GM23338 (cell line): Measurements from ENCODE around the gene CHMP3. TPM values are rescaled to one million over a fixed set of nuclear protein-coding genes. Genes with fewer than 3 reads are reported as not detected.

Experiments used
- ATAC-seq: fragments of 200-7000 bp; cut with Tn5 transposase; 3 replicates; pipeline ENCODE4 v1.9.1; 2020
- DNase-seq: peaks from one replicate; pipeline ENCODE4 v3.0.0-alpha.2; 2015; ENCODE audit warnings: low spot score
- H2AFZ ChIP-seq: fragments of 200-600 bp; sonication (generic); 2 replicates; pipeline ENCODE4 v1.8.0; 2016; ENCODE audit warnings: antibody characterized with exemption, mild to moderate bottlenecking, moderate library complexity
- H3F3A ChIP-seq: fragments of 200-600 bp; sonication (generic); replicated peaks from 2 replicates; pipeline ENCODE4 v1.8.0; 2017; ENCODE audit warnings: antibody characterized with exemption, mixed run types, low read depth
- H3K27ac ChIP-seq: fragments of 200-600 bp; sonication (generic); 2 replicates; pipeline ENCODE4 v1.6.1; 2016; ENCODE audit warnings: low read depth
- H3K27me3 ChIP-seq: fragments of 200-600 bp; sonication (generic); 2 replicates; pipeline ENCODE4 v1.8.0; 2016; ENCODE audit warnings: mild to moderate bottlenecking, mixed run types, moderate library complexity; ENCODE audit not compliant: insufficient read depth
- H3K36me3 ChIP-seq: fragments of 200-600 bp; sonication (generic); 2 replicates; pipeline ENCODE4 v1.8.0; 2016; ENCODE audit warnings: mild to moderate bottlenecking; ENCODE audit not compliant: insufficient read depth
- H3K4me1 ChIP-seq: fragments of 200-600 bp; sonication (generic); 2 replicates; pipeline ENCODE4 v1.8.0; 2016; ENCODE audit warnings: mild to moderate bottlenecking, moderate library complexity; ENCODE audit not compliant: insufficient read depth
- H3K4me2 ChIP-seq: fragments of 200-600 bp; sonication (generic); 2 replicates; pipeline ENCODE4 v1.7.1; 2017; ENCODE audit warnings: mixed run types
- H3K4me3 ChIP-seq: fragments of 200-600 bp; sonication (generic); 2 replicates; pipeline ENCODE4 v1.6.1; 2016; ENCODE audit warnings: mixed run types
- H3K79me2 ChIP-seq: fragments of 200-600 bp; sonication (generic); replicated peaks from 2 replicates; pipeline ENCODE4 v1.8.0; 2017; ENCODE audit warnings: mild to moderate bottlenecking; ENCODE audit not compliant: insufficient read depth
- H3K9me2 ChIP-seq: fragments of 200-600 bp; sonication (generic); 2 replicates; pipeline ENCODE4 v1.8.0; 2017; ENCODE audit not compliant: insufficient read depth
- H4K20me1 ChIP-seq: fragments of 200-600 bp; sonication (generic); replicated peaks from 2 replicates; pipeline ENCODE4 v1.8.0; 2017; ENCODE audit warnings: mild to moderate bottlenecking; ENCODE audit not compliant: insufficient read depth
- H3K27ac Mint-ChIP-seq: 2 replicates; pipeline ENCODE4 v1.8.0; 2020; ENCODE audit warnings: inconsistent platforms, mild to moderate bottlenecking, moderate library complexity, mixed read lengths
- H3K27me3 Mint-ChIP-seq: 3 replicates; pipeline ENCODE4 v1.8.0; 2022; ENCODE audit warnings: low read depth, mild to moderate bottlenecking, moderate library complexity, mixed read lengths, inconsistent platforms; ENCODE audit not compliant: insufficient read depth, poor library complexity
- H3K36me3 Mint-ChIP-seq: 3 replicates; pipeline ENCODE4 v1.8.0; 2021; ENCODE audit warnings: low read depth, mild to moderate bottlenecking, inconsistent platforms, moderate library complexity, mixed read lengths
- H3K4me1 Mint-ChIP-seq: 3 replicates; pipeline ENCODE4 v1.8.0; 2020; ENCODE audit warnings: mild to moderate bottlenecking, inconsistent platforms, mixed read lengths
- H3K4me3 Mint-ChIP-seq: 3 replicates; pipeline ENCODE4 v1.8.0; 2021; ENCODE audit warnings: moderate library complexity, mild to moderate bottlenecking, inconsistent platforms, mixed read lengths
- H3K9me3 Mint-ChIP-seq: 3 replicates; pipeline ENCODE4 v1.8.0; 2020; ENCODE audit warnings: moderate library complexity, mild to moderate bottlenecking, inconsistent platforms, mixed read lengths
- CREB1 ChIP-seq: fragments of 250-450 bp; sonication (Bioruptor Pico); IDR thresholded peaks from 2 replicates; pipeline ENCODE4 v1.5.0; 2020; ENCODE audit warnings: low read depth, mild to moderate bottlenecking, moderate library complexity
- ETS1 ChIP-seq: IDR thresholded peaks from 2 replicates; pipeline ENCODE4 v1.6.1; 2016; ENCODE audit warnings: antibody characterized with exemption
- EZH2 ChIP-seq: fragments of 200-600 bp; sonication (generic); IDR thresholded peaks from one replicate; pipeline ENCODE4 v1.8.0; 2017; ENCODE audit warnings: antibody characterized with exemption, mild to moderate bottlenecking, low read depth; ENCODE audit not compliant: unreplicated experiment
- EZH2phosphoT487 ChIP-seq: fragments of 200-600 bp; sonication (generic); IDR thresholded peaks from one replicate; pipeline ENCODE4 v1.8.1; 2018; ENCODE audit warnings: antibody characterized with exemption; ENCODE audit not compliant: unreplicated experiment
- JUNB ChIP-seq: IDR thresholded peaks from one replicate; pipeline ENCODE4 v1.6.1; 2016; ENCODE audit warnings: antibody characterized with exemption; ENCODE audit not compliant: unreplicated experiment
- NANOG ChIP-seq: IDR thresholded peaks from 2 replicates; pipeline ENCODE4 v1.6.1; 2016; ENCODE audit warnings: antibody characterized with exemption, borderline replicate concordance
- POLR2AphosphoS5 ChIP-seq: IDR thresholded peaks from 2 replicates; pipeline ENCODE4 v1.6.1; 2016; ENCODE audit warnings: antibody characterized with exemption, low read depth
- REST ChIP-seq: IDR thresholded peaks from one replicate; pipeline ENCODE4 v1.6.1; 2018; ENCODE audit warnings: antibody characterized with exemption; ENCODE audit not compliant: unreplicated experiment
- STAT1 ChIP-seq: IDR thresholded peaks from one replicate; pipeline ENCODE4 v1.6.1; 2016; ENCODE audit warnings: antibody characterized with exemption; ENCODE audit not compliant: unreplicated experiment
- ZNF114 ChIP-seq: fragments of 250-450 bp; sonication (Bioruptor Pico); IDR thresholded peaks from 2 replicates; pipeline ENCODE4 v1.5.0; 2020; ENCODE audit warnings: mild to moderate bottlenecking, moderate library complexity
- ZNF331 ChIP-seq: fragments of 250-450 bp; sonication (Bioruptor Pico); IDR thresholded peaks from 2 replicates; pipeline ENCODE4 v1.5.0; 2020; ENCODE audit warnings: low read depth, mild to moderate bottlenecking, moderate library complexity
- ZNF462 ChIP-seq: fragments of 250-450 bp; sonication (Bioruptor Pico); IDR thresholded peaks from 2 replicates; pipeline ENCODE4 v1.5.0; 2020; ENCODE audit warnings: mild to moderate bottlenecking, moderate library complexity
- polyA plus RNA-seq: library from polyadenylated mRNA; unstranded; fragments of >200 nt; fragmentation: Nextera tagmentation; extraction: Ambion mirVana; gene quantifications from 2 replicates; pipeline ENCODE4 v1.2.1, GENCODE V29; 2016
- total RNA-seq: library from RNA; depleted of rRNA; stranded (reverse); fragments of >200 nt; shearing (Covaris generic); gene quantifications from 2 replicates; pipeline ENCODE4 v1.2.3, GENCODE V29; 2014
- TF ChIP-seq, protein P1 (sequence below), 2 experiments: fragments of 200-600 bp in 1 of 2; sonication (generic) in 1 of 2; conservative IDR thresholded peaks; 2 replicates each; pipeline versions ENCODE4 v1.5.1 to v1.6.1; 2016 to 2017; ENCODE audit warnings: antibody characterized with exemption in 2 of 2, low read depth in 2 of 2, mild to moderate bottlenecking in 2 of 2, moderate library complexity in 1 of 2

Gene CHMP3
- total and polyA plus RNA-seq, 2 experiments from 2014 or later, result 15.5 to 15.6 TPM

DNA sequence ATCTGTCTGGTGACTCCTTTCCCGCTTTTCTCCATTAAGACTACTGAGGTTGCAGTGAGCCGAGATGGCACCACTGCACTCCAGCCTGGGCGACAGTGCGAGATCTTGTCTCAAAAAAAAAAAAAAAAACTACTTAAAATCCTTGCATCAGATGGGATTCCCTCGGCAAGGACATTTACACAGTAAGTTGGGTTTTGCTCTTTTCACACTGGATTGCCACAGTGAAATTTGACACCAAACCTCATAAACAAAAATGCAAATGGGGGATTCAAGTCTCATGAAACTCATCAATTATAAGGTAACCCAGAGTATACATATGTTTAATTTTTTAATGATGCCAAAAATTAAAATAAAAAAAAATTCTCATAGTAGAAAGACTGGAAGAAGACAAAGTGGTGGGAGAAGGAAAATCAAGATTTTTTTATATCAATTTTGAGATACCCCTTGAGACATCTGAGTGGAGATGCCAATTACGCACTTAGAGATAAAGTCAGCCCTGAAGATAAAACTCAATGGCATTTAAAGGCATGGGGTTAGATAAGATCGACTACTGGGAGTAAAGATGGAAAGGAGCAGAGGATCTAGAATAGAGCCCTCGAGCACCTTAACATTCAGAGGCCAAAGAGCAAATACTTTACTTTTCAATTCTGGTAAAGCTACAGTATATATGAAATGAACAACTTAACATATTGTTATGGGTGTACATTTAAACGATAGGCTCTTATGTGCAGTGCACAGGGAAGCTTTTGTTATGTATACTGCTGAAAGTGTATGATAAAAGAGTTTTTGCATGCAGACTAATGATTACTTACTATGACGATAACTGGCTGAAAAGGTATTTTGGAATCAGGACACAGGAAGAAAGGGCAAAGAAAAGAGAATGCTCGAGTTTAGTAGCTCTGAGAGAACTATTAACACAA is 37.6 kb downstream of the CHMP3 start:
- DNase-seq (no peak), ATAC-seq (no peak)
- Mint-ChIP-seq H3K9me3 (no peaks in the 10 kb centered on the region), H3K36me3 (no peaks in the 10 kb centered on the region; the same call in 2 of the 3 replicates), H3K27me3 (no peaks in the 10 kb centered on the region), H3K4me3 (no peak overlapping the region), H3K4me1 (peaks cover 3% of the 10 kb centered on the region; the same call in 1 of the 3 replicates), H3K27ac (no peak overlapping the region)
- no peaks in the 10 kb centered on the region for H3F3A ChIP-seq
- TF ChIP-seq ZNF114 (CRISPR knock-in tag), result no peak
- no peak for TF ChIP-seq CREB1 (CRISPR knock-in tag)
- no peak for TF ChIP-seq JUNB
- TF ChIP-seq ZNF331 (CRISPR knock-in tag), result no peak
- TF ChIP-seq STAT1, result no peak
- TF ChIP-seq, protein P1, sequence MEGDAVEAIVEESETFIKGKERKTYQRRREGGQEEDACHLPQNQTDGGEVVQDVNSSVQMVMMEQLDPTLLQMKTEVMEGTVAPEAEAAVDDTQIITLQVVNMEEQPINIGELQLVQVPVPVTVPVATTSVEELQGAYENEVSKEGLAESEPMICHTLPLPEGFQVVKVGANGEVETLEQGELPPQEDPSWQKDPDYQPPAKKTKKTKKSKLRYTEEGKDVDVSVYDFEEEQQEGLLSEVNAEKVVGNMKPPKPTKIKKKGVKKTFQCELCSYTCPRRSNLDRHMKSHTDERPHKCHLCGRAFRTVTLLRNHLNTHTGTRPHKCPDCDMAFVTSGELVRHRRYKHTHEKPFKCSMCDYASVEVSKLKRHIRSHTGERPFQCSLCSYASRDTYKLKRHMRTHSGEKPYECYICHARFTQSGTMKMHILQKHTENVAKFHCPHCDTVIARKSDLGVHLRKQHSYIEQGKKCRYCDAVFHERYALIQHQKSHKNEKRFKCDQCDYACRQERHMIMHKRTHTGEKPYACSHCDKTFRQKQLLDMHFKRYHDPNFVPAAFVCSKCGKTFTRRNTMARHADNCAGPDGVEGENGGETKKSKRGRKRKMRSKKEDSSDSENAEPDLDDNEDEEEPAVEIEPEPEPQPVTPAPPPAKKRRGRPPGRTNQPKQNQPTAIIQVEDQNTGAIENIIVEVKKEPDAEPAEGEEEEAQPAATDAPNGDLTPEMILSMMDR (conservative IDR thresholded peaks at IDR 0.05; ENCODE audit: low read depth in 2 of 2), result no peak
- TF ChIP-seq ZNF462 (CRISPR knock-in tag), result no peak
- no peak for TF ChIP-seq REST
- TF ChIP-seq ETS1, result no peak
- no peak for TF ChIP-seq EZH2
- TF ChIP-seq NANOG, result no peak
- TF ChIP-seq EZH2phosphoT487, result no peak
- no peak for TF ChIP-seq POLR2AphosphoS5
- H3K4me3 ChIP-seq, result no peak overlapping the region
- H3K4me2 ChIP-seq, result no peak overlapping the region
- H2AFZ ChIP-seq, result no peak overlapping the region
- no peaks in the 10 kb centered on the region for H4K20me1 ChIP-seq
- H3K79me2 ChIP-seq, result no peaks in the 10 kb centered on the region
- H3K36me3 ChIP-seq, result no peaks in the 10 kb centered on the region
- no peak overlapping the region for H3K27ac ChIP-seq
- no peaks in the 10 kb centered on the region for H3K9me2 ChIP-seq
- no peaks in the 10 kb centered on the region for H3K27me3 ChIP-seq
- no peaks in the 10 kb centered on the region for H3K4me1 ChIP-seq
